Hypothalamus (tissue), 51 donors: ENCODE measurements around the gene TIMM44.
"Not testable (repeated sequence)": the region's sequence is repeated elsewhere in the genome, so short reads cannot be mapped to it uniquely, and the experiment has no call there.

Experiments
- DNase-seq, 51 donors: peaks; one replicate each; lab custom pipeline; 2025; lab: John Stamatoyannopoulos, UW

The TIMM44 gene

DNA sequence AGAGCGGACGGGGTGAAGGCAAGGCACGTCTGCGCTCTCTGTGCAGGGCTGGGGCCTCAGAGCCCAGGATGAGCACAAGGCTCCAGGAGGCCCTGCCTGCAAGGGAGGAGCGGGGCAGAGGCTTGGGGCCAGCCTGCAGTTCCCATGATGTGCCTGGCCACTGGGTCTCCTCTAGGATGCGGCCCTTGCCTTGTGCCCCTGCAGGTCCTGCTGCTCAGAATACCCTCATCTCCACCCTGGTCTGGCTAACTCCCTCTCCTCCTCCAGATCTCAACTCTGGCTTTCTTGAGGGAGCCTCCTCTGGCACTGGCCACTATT, 34.2 kb upstream of the TIMM44 start:
- no peak for DNase-seq

DNA sequence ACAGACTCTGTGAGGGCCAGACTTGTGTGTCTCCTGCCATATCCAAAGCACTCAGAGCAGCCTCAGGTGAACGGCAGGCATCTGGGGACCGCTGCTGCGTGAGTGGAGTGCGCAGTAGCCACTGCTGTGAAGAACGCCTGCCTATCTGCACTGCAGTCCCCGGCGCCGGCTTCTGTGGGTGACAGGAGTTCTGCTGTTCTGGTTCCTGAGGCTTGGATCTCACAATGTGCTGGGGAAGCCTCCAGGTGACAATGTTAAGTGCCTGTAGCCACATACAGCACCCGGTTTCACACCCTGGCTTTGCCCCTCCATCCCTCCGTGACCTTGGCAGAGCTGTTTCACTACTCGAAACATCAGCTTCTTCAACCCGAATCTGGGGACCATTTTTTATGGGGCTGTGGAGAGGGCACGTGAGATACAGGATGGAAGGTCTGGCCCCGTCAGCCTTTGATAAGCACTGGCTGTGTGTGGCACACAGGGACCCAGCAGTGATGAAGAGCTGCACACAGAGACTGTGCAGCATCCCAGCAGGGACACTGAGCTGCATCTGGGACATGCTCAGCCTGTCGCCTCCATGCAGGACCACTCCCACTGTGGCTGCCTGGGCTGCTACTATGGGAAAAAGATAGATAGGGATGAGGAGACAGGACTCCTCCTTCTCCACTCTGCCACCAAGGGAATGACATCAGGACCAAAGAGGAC, 33.7 kb upstream of the TIMM44 start:
- no peak for DNase-seq

DNA sequence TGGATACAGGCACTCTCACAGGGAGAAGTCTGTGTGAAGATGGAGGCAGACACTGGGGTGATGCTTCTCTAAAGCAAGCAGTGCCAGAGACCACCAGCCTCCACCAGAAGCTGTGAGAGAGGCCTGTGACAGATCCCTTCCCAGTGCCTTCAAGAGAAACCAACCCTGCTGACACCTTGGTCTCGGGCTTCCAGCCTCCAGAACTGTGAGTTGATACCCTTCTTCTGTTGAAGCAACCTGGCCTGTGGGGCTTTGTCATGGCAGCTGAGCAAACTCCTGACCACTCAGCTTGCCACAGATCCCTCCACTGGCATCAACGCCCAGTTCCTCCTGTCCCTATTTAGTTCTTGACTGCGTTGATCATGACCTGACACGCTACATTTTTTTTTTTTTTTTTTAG, 33.0 kb upstream of the TIMM44 start:
- DNase-seq = no peak

DNA sequence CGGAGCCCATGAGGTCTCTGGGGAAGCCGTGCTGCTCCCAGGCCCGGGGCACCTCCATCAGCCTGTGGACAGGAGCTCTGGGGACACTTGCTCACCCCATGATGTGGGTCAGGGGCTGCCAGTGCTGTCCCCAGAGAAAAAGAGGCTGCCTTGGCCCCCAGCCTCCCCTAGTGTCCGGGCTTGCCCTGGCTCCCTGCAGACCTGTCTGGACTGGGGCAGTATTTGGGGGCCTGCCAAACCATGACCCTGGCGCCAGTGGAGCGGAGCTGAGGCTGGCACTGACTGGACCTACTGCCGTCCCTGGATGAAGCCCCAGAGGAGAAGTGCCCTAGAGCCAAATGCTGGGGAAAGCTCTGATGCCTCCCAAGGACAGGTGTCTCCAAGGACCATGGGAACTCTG, 31.6 kb upstream of the TIMM44 start:
- peak in 46 of 51 donors; percentile 9 to 79 (median 45) for DNase-seq

DNA sequence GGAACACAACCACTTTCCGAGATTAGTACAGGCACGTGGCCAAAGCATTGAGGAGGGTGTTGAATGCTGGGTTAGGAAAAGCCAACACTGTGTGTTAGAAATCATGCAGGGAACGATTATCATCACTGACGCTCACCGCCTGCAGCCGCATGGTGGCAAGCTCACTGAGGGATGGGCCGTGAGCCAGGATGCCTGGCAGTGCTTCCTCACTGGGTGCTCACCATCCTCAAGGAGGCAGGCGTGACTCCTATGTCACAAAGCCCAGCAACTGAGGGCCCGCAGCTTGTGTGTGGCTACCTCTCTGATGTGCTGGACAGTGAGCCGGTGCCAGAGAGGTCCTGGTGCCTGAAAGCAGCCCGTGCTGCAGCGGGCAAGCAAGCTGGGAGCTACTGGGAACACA, 30.4 kb upstream of the TIMM44 start:
- peak in 32 of 51 donors; percentile 8 to 77 (median 35) for DNase-seq

DNA sequence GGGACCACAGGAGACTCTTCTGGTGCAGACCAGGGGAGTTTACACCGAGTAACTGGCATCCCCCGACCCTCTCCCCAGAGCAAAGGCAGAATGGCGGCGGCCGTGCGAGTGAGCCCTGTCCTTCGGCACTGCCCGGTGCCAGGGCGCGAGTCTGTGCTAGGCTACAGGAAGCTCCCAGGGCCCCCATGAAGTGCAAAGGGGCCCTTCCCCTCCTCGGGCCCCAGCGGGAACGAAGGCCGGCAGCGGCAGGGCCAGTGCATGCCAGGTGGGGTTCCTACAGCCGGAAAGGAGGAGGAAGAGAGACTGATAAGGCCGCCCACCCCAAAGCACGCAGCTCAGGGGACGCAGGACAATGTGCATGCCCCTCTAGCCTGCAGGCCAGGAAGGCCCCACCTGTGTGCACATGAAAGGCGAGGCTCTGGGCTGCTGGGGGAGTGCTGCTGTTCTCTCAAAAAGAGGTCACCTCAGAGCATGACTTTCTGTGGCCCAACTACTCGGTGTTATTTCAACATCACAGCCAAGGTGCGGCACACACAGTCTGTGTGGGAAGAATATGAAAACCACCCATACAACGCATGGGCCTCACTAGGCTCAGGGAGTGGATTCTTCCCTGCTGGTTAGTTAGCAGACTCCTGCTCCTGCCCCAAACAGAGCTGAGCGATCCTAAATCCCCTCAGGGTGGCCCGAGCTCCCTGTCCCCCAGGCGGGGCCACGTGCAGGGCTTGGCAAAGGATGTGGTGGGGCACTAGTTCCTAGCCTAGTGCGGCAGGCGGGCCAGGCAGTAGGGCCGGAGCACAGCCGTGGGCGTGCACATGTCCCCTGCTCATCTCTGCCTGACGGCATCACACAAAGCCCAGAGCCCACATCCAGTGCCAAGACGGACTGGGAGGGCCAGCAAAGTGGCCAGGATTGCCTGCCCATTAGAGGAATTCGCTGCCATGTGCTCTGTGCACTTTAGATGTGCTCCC, 28.4 kb upstream of the TIMM44 start:
- DNase-seq = no peak

DNA sequence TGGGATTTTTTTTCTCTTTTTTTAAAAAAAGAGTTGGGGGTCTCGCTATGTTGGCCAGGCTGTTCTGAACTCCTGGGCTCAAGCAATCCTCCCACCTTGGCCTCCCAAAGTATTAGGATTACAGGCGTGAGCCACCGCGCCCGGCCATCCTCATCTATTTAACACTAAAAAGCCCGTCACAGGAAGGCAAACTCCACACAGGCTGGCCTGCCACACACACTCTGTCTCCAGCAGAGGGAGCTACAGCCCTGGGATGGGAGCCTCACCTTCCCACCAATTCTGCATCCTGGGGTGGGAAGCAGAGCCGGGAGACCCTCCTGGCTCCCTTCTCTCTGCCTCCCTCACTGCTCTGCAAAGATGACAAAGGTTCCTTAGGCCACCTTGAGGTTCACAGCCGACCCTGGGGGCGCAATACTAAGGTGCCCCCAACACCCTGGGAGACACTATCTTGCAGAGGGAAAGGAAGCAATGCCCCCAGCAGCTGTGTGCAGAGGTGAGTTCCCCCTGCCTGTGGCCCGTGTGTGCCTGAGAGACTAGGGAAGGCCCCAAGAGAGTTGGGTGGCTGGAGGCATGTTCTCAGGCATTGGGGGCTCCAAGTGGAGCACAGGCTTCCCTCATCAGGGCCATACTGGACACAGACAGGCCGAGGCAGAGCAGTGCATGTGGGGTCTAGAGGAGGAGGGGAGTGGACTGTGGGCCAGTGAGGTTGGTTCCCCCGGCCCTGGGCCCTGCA, 27.4 kb upstream of the TIMM44 start:
- DNase-seq = peak in 10 of 51 donors; percentile 2 to 46 (median 20)

DNA sequence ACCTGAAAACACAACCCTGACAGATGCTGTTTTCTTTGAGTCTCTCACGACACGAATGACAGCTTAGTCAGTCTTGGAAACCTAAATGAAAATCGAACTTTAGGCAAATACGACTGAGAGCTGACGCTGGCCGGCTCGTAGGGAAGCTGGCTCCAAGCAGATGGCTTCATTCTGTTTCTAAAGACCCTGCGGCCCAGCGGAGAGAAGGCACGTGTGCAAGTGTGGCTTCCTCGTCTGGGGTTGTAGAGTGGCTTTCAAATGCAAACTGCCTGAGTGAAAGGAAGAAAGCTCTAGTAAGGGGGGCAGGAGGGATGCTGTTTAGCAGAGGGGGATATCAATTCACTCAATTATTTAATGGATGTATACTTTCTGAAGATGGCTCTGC, 26.1 kb upstream of the TIMM44 start:
- DNase-seq = no peak

DNA sequence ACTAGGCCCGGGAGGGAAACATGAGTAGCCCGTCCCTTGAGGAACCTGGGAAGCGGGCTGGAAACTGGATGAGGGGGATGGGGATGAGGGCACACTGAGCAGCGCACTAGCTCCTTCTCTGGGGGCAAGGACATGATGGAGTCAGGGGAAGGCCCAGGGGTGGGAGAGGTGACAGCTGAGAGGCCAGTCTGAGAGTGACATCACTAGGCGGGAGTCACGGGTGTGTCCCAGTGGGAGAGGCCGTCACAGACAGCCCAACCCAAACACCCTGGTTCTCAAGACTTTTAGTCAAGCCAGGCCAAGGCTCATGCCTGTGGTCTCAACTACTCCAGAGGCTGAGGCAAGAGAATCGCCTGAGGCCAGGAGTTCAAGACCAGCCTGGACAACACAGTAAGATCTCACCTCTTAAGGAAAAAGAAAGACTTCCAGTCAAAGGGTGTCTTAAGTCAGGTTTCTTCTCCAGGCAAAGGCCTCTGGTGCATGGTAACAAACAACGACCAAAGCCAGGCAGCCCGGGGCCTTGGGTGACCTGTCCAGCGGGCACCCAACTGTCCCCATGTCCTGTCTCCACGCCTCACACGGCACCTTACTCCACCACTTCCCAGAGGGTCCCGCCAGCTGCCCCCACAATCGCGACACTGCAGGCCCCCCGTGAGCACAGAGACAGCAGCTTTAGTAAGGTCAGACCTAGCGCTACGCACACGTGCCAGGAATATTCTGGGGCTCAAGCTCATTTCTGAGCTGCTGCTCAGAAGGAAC, 25.5 kb upstream of the TIMM44 start:
- no peak for DNase-seq

DNA sequence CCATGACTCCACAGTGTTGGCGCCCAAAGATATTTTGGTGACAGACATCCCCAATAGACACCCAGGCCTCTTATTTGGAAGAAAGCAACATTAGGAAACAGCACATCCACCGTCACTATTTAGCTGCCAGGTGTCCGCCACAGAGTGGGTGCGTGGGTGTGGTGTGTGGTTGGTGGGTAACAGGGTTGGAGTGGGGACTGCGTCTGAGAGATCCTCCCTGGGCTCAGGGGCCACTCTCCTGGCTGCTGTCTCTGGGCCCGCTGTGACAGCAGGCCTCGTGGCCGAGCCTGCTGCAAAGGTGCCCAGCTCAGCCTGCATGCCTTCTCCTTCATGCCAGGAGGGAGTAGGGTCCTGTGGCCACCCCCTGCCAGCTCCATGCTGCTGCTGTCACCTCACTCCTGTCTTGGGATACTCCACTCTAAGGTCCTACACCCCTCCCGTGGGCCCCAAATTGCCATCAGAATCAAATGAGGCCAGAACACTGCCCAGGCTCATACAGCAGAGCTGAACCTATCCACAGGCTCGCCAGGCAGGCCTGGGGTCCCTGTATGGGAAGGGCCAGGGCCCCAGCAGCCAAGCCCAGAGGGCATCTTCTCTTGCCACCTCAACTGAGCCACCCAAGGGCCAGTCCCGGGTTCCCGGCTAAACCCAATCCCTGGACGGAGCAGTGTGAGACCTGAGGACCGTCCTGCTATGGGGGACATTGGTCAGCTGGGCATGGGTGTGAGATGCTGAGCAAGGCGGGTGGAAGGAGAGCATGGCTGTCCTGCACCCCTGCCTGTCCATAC, 24.7 kb upstream of the TIMM44 start:
- no peak for DNase-seq

DNA sequence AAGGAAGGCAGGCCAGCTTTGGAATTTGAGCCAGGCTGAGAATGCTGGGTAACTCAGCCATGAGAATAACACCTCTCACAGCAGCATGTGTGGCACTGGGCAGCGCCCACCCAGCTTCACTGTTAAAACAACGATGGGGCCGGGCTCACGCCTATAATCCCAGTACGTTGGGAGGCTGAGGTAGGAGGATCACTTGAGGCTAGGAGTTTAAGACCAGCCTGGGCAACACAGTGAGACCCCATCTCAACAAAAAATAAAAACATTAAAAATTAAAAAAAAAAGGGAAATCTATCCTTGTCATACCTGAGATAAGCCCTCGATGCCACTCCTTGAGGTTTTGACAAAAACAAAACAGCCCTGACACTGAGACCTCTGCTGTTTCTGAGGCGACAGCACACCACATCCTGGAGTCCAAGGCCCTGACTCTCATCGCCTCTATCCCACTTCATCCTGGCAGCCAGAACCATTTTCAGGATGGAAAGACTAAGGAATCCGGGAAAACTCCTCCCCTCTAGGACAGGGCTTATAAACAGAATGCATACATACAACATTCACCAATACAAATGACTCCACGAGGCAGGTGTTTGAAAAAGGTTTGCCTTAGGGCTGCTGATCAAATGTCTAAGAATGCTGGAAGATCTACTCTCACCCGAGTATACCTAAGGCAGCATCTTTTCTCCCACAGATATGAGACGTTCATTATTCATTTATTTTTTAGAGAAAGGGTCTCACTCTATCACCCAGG, 22.6 kb upstream of the TIMM44 start:
- peak in 2 of 51 donors; percentile 2 to 6 for DNase-seq

DNA sequence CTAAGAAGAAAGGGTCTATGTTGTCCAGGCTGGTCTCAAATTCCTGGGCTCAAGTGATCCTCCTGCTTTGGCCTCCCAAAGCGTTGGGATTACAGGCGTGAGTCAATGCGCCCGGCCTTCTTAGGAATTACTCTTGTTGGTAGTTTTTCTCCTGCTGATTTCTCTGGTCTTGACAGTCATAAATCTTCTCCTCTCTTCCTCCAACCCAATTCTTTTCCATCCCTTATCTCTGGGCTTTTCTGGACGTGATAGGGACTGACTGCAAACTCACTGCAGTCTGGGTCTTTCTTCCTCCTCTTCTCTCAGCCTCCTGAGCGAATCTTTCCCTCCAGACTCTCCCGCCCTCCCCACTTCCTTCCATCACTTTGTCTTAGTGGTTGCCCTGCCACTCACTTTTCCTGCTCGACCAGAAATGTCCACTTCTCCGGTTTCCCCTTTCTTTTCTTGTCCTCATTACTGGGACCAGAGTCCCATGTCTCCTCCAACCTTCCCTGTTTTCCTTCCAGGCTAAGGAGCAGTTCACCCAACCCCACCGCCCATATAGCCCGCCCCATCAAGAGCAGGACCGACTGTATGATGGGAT, 21.9 kb upstream of the TIMM44 start:
- no peak for DNase-seq

DNA sequence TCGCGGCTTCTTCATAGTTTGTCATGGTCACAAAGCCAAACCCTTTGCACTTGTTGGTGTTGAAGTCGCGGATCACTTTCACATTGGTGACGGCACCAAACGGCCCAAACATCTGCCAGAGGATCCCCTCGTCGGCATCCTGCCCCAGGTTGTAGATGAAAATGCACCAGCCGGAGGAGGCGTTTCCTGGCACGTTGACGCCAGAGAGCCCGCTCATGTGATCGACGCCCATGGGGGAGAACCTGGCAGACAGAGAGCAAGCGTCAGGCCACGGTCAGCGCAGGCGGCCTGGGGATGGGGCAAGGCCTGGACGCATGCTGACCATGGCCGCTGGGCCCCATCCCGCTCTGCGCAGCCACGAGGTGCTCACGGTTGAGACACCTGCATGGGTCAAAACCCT, 20.1 kb upstream of the TIMM44 start:
- DNase-seq = no peak

DNA sequence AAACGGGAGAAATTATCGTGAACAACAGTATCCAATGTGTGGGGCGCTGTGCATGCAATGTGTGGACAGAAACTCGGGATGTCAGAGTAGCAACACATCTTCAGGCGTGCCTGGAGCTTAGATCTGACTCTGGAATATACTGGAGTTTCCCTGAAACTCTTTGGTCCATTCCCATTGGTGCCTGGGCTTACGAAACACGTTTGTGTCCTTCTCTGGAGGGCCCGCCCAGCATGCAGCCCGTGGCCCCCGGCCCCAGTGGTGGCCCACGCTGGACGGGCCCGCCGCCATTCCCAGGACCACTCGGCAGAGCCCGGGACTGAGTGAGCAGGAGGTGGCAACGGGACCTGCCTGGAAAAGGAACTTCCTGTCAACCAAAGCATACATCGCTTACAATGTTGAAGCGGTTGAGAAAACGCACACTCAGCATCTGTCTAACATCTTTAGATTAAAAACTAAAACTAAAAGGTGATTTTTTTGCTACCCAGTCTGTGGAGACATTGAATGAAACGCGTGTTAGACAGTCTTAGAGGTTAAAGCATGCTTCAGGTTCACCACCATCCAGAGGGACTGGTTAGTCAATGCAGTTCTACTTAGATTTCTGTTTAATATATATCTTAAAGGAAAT, 19.3 kb upstream of the TIMM44 start:
- DNase-seq = no peak

DNA sequence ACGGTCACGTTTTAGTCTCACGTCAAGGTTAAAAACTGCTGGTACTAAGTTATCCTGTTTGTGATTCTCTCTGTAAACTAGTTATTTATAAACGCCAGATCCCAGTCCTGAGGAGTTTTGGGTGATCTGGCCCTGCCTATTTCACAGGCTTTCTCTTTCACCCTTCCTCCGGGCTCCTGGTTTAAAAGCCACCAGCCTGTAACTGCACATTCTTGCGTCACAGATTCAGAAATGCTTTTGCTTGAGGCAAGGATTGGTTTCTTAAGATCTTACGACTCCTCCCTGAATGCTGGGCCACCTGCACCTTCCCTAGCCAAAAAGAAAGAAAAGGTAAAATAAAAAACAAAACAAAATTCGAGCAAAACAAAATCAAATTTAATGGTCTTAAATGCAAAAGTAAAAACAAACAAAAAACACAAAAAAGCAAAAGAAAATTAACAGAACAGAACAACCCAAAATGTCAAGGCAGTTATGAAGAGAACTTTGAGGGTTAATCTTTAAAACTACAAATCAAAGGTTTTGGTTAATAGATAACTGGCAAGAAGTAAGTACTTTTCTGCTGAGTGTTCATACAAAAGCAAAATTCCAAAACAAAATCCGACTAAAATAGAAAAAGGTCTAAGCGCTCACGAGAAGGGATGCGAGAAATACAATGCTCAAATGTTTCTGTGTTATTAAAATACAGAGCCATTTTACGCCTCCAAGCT, 18.6 kb upstream of the TIMM44 start:
- DNase-seq = no peak

DNA sequence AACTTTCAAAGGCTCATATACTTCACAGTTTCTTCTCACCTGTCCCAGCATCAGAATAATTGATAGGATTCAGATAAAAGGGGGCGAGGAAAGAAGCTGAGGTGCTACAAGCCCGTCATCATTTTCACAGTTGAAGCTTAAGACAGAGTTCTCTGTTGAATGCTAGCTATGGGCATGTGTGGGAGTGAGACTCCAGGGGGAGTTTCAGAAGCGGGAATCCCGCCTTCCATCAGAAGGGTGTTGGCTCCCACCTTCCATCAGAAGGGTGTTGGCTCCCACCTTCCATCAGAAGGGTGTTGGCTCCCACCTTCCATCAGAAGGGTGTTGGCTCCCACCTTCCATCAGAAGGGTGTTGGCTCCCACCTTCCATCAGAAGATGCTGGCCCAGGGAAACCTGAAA, 17.6 kb upstream of the TIMM44 start:
- not testable (repeated sequence) for DNase-seq

DNA sequence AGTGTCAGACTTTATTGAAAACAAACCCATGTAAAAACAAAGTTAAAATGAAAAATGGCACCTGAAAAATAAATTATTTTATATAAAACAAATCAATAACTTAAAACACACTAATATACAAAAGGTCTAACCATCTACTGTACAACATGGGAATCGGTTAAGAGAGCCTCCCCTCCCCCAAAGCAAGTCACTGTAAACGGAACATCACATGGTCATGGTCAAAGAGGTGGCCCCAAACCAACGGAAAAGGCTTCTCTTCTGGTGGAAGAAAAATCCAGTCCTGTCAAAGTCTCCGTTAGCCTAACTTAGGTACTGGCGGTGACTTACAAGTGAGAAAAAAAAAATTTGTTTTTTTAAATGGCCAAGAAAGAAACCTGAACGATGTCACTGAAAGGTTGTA, 15.7 kb upstream of the TIMM44 start:
- DNase-seq = no peak

DNA sequence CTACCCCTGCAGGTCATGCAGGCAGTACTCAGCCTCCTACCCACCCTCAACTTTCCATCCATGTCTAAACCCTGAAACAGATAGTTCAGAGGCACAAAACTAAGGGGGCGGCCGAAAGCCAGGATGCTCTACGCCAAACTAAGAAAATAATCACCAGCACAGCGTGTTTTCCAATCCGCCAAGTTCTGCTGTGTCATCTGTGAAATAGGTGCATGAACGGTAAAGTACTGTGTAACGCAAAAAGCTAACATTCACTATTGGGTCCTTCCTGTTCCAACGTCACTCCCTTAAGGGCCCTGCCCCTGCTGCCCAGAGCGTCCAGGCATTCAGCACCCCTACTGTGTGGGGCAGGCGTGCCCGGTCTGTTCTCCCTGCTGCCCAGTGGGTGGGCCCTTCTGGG, 12.2 kb upstream of the TIMM44 start:
- no peak for DNase-seq
